Activated CD8-positive, alpha-beta T cell treated with anti-CD3 and anti-CD28 coated beads for 36 hours (primary cell): Measurements from ENCODE around the gene CLEC10A. TPM values are rescaled to one million over a fixed set of nuclear protein-coding genes. Genes with fewer than 3 reads are reported as not detected.
"Not testable (repeated sequence)": the region's sequence is repeated elsewhere in the genome, so short reads cannot be mapped to it uniquely, and the experiment has no call there.

Experiments used
- ATAC-seq: fragments of 200-7000 bp; cut with Tn5 transposase; one replicate; pipeline ENCODE4 v1.10.0; 2021; ENCODE audit warnings: mild to moderate bottlenecking, moderate library complexity
- CTCF ChIA-PET: fragments of 350-600 bp; sonication (Branson Sonifier 250); formaldehyde crosslinking; loops from one replicate; lab custom pipeline; 2021; ENCODE audit warnings: antibody characterized with exemption; lab: Charles Lee
- POLR2A ChIA-PET: fragments of 350-600 bp; sonication (Branson Sonifier 250); formaldehyde crosslinking; loops from one replicate; lab custom pipeline; 2021; ENCODE audit warnings: antibody characterized with exemption; lab: Charles Lee
- DNase-seq: peaks from one replicate; pipeline ENCODE4 v3.0.0-alpha.2; 2020
- H3K27ac Mint-ChIP-seq: one replicate; pipeline ENCODE4 v1.8.0; 2021; ENCODE audit warnings: mild to moderate bottlenecking, mixed read lengths
- H3K27me3 Mint-ChIP-seq: one replicate; pipeline ENCODE4 v1.8.0; 2021; ENCODE audit warnings: mixed read lengths
- H3K36me3 Mint-ChIP-seq: one replicate; pipeline ENCODE4 v1.8.0; 2021; ENCODE audit warnings: low read depth, mixed read lengths
- H3K4me1 Mint-ChIP-seq: one replicate; pipeline ENCODE4 v1.8.0; 2021; ENCODE audit warnings: low read depth, mixed read lengths
- H3K4me3 Mint-ChIP-seq: one replicate; pipeline ENCODE4 v1.8.0; 2021; ENCODE audit warnings: mild to moderate bottlenecking, moderate library complexity, mixed read lengths
- H3K9me3 Mint-ChIP-seq: one replicate; pipeline ENCODE4 v1.8.0; 2021; ENCODE audit warnings: mixed read lengths
- intact Hi-C: fragments of 100-400 bp; cut with micrococcal nuclease; formaldehyde crosslinking; loops from one replicate; pipeline ENCODE4 v1.10.0; 2022
- total RNA-seq, 2 experiments: library from RNA; stranded (reverse); gene quantifications; one replicate each; pipeline ENCODE4 v1.2.3, GENCODE V29; 2021
- TF ChIP-seq, protein P1 (sequence below): fragments of 200-600 bp; IDR thresholded peaks from one replicate; pipeline ENCODE4 v1.8.0; 2022; ENCODE audit warnings: antibody characterized with exemption, mild to moderate bottlenecking

CLEC10A gene
- total RNA-seq, 2 experiments from 2014 or later, result not detected

GRCh38 chr17:7094652-7095019, 14.6 kb upstream of the CLEC10A start:
- Mint-ChIP-seq H3K36me3 (no peaks in the 10 kb centered on the region), H3K27me3 (peaks cover 5% of the 10 kb centered on the region), H3K9me3 (no peaks in the 10 kb centered on the region), H3K4me3 (no peak overlapping the region), H3K4me1 (no peaks in the 10 kb centered on the region), H3K27ac (no peak overlapping the region)
- ATAC-seq (no peak), DNase-seq (no peak)
- TF ChIP-seq, protein P1, sequence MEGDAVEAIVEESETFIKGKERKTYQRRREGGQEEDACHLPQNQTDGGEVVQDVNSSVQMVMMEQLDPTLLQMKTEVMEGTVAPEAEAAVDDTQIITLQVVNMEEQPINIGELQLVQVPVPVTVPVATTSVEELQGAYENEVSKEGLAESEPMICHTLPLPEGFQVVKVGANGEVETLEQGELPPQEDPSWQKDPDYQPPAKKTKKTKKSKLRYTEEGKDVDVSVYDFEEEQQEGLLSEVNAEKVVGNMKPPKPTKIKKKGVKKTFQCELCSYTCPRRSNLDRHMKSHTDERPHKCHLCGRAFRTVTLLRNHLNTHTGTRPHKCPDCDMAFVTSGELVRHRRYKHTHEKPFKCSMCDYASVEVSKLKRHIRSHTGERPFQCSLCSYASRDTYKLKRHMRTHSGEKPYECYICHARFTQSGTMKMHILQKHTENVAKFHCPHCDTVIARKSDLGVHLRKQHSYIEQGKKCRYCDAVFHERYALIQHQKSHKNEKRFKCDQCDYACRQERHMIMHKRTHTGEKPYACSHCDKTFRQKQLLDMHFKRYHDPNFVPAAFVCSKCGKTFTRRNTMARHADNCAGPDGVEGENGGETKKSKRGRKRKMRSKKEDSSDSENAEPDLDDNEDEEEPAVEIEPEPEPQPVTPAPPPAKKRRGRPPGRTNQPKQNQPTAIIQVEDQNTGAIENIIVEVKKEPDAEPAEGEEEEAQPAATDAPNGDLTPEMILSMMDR, result no peak
- POLR2A ChIA-PET, result no interaction called here
- CTCF ChIA-PET, result no interaction called here
- intact Hi-C loops, result no loop called here

DNA sequence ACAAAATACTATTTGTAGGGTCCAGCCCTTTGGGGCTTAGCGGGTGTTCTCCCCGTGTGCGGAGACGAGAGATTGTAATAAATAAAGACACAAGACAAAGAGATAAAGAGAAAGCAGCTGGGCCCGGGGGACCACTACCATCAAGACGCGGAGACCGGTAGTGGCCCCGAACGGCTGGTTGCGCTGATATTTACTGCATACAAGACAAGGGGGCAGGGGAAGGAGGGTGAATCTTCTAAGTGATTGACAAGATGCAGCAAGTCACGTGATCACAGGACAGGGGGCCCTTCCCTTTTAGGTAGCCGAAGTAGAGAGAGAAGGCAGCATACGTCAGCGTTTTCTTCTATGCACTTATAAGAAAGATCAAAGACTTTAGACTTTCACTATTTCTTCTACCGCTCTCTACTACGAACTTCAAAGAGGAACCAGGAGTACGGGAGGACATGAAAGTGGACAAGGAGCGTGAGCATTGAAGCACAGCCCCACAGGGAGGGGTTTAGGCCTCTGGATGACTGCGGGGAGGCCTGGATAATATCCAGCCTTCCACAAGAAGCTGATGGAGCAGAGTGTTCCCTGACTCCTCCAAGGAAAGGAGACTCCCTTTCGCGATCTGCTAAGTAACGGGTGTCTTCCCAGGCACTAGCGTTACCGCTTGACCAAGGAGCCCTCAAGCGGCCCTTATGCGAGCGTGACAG, 11.4 kb upstream of the CLEC10A start:
- H3K9me3 Mint-ChIP-seq, CTCF ChIA-PET: not testable (repeated sequence)
- DNase-seq, result peak; percentile 58

GRCh38 chr17:7089570-7089969, 9.5 kb upstream of the CLEC10A start:
- H3K27me3 Mint-ChIP-seq, result peaks cover 12% of the 10 kb centered on the region
- H3K4me3 Mint-ChIP-seq, DNase-seq, ATAC-seq, H3K9me3 Mint-ChIP-seq, POLR2A ChIA-PET, CTCF ChIA-PET, H3K27ac Mint-ChIP-seq, intact Hi-C loops, H3K36me3 Mint-ChIP-seq, H3K4me1 Mint-ChIP-seq: not testable (repeated sequence)

More for the DNA sequence above, 11.4 kb upstream of the CLEC10A start:
- H3K4me3 Mint-ChIP-seq, H3K36me3 Mint-ChIP-seq, H3K27ac Mint-ChIP-seq, intact Hi-C loops, ATAC-seq, POLR2A ChIA-PET, H3K4me1 Mint-ChIP-seq: not testable (repeated sequence)
- peaks cover 12% of the 10 kb centered on the region for H3K27me3 Mint-ChIP-seq

GRCh38 chr17:7088442-7088841, 8.4 kb upstream of the CLEC10A start:
- CTCF ChIA-PET, H3K4me1 Mint-ChIP-seq, H3K27ac Mint-ChIP-seq, POLR2A ChIA-PET, ATAC-seq, H3K36me3 Mint-ChIP-seq, DNase-seq, H3K9me3 Mint-ChIP-seq, H3K4me3 Mint-ChIP-seq, intact Hi-C loops: not testable (repeated sequence)
- H3K27me3 Mint-ChIP-seq, result peaks cover 17% of the 10 kb centered on the region

DNA sequence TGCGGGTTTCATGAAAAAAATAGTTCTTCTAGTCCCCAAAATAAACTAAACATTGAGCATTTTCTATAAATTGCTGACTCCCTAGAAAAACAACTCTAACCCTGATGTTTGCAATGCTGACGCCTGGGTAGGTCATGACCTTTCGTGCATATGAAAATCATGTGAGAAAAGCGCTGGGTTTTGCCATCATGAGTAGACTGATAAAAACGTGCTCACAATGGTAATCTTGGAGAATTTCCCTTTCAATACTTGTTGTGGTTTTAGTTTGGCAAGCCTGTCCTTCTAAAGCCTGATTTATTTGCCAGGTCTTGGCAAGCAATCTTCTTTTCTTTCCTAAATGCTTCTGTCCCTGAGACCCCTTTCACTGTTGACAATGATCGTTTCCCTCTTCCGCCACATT, 4.0 kb upstream of the CLEC10A start:
- Mint-ChIP-seq H3K27ac (no peak overlapping the region), H3K36me3 (no peaks in the 10 kb centered on the region), H3K27me3 (peaks cover 18% of the 10 kb centered on the region), H3K9me3 (no peaks in the 10 kb centered on the region), H3K4me3 (no peak overlapping the region), H3K4me1 (peaks cover 22% of the 10 kb centered on the region)
- POLR2A ChIA-PET, result no interaction called here
- TF ChIP-seq, protein P1, result no peak
- CTCF ChIA-PET, result no interaction called here
- intact Hi-C loops, result no loop called here
- no peak for DNase-seq
- no peak for ATAC-seq

GRCh38 chr17:7083592-7083991, 3.5 kb upstream of the CLEC10A start:
- H3K27me3 Mint-ChIP-seq, result peaks cover 15% of the 10 kb centered on the region
- POLR2A ChIA-PET, result no interaction called here
- H3K4me3 Mint-ChIP-seq, result no peak overlapping the region

More at GRCh38 chr17:7083592-7083991, 3.5 kb upstream of the CLEC10A start:
- TF ChIP-seq, protein P1, result no peak
- H3K27ac Mint-ChIP-seq, result no peak overlapping the region
- no peak for DNase-seq
- CTCF ChIA-PET, result no interaction called here
- no peaks in the 10 kb centered on the region for H3K36me3 Mint-ChIP-seq
- ATAC-seq, result no peak
- H3K9me3 Mint-ChIP-seq, result no peaks in the 10 kb centered on the region
- intact Hi-C loops, result no loop called here
- peaks cover 22% of the 10 kb centered on the region for H3K4me1 Mint-ChIP-seq
